ENCODE measurements around the gene NRIP1. TPM values are rescaled to one million over a fixed set of nuclear protein-coding genes. Genes with fewer than 3 reads are reported as not detected.
"Not testable (repeated sequence)": the region's sequence is repeated elsewhere in the genome, so short reads cannot be mapped to it uniquely, and the experiment has no call there.

NRIP1 gene
- total RNA-seq, 1 donor from 2014 or later = 58.5 TPM

DNA sequence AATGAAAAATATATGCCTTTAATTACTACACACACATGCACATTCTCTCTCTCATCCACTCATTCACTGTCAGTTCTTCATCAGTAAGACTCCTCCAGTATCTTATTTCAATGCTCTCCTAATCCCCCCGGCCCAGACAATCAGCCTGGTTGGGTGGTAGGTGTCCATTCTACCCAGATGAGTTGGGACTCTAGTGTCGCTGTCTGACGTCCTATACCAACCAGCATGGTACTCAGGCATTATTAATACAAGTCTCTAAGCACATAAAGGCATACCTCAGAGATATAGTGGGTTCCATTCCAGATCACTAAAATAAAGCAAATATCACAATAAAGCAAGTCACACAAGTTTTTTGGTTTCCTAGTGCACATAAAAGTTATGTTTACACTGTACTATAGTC lies 19.8 kb downstream of the NRIP1 start:
- no peaks in the 10 kb centered on the region for H3K9me3 ChIP-seq (ENCODE audit: control insufficient read depth in 3 of 3, low read length in 3 of 3)
- peaks cover 3 to 7% (median 4%) of the 10 kb centered on the region in 3 donors for H3K36me3 ChIP-seq (ENCODE audit: control insufficient read depth in 3 of 3, insufficient read depth in 3 of 3, low read length in 3 of 3)
- H3K4me1 ChIP-seq (ENCODE audit: control insufficient read depth in 3 of 3, insufficient read depth in 3 of 3, low read length in 3 of 3) = peaks cover 0 to 9% (median 2%) of the 10 kb centered on the region in 3 donors
- no peaks in the 10 kb centered on the region for H3K27me3 ChIP-seq (ENCODE audit: control insufficient read depth in 3 of 3, insufficient read depth in 3 of 3, low read length in 3 of 3)
- no peak overlapping the region for H3K27ac ChIP-seq (ENCODE audit: low read depth, low read length)
- H3K9ac ChIP-seq (ENCODE audit: low read depth in 1 of 3, low read length in 3 of 3) = no peak overlapping the region
- H3K4me3 ChIP-seq (ENCODE audit: low read length in 3 of 3) = no peak overlapping the region

DNA sequence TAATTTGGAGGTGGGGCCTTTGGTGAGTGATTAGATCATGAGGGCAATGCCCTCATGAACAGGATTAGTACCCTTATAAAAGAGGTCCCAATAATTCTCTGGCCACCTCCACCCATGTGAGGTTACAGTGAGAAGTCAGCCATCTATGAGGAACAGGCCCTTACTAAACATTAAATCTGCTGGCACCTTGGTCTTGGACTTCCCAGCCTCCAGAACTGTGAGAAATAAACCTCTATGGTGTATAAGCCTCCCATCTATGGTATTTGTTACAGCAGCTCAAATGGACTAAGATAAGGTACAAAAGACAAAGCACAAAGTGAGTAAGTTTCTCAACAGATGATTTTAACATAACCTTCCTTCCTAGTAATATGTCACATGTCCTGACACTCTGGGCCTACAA lies 22.3 kb downstream of the NRIP1 start:
- Histone ChIP-seq H3K4me1 (ENCODE audit: control insufficient read depth in 3 of 3, insufficient read depth in 3 of 3, low read length in 3 of 3) (peaks cover 0 to 2% (median 0%) of the 10 kb centered on the region in 3 donors), H3K9me3 (ENCODE audit: control insufficient read depth in 3 of 3, low read length in 3 of 3) (no peaks in the 10 kb centered on the region), H3K4me3 (ENCODE audit: low read length in 3 of 3) (no peak overlapping the region), H3K27me3 (ENCODE audit: control insufficient read depth in 3 of 3, insufficient read depth in 3 of 3, low read length in 3 of 3) (no peaks in the 10 kb centered on the region), H3K9ac (ENCODE audit: low read depth in 1 of 3, low read length in 3 of 3) (no peak overlapping the region), H3K36me3 (ENCODE audit: control insufficient read depth in 3 of 3, insufficient read depth in 3 of 3, low read length in 3 of 3) (peaks cover 3 to 7% (median 4%) of the 10 kb centered on the region in 3 donors), H3K27ac (ENCODE audit: low read depth, low read length) (no peak overlapping the region)

DNA sequence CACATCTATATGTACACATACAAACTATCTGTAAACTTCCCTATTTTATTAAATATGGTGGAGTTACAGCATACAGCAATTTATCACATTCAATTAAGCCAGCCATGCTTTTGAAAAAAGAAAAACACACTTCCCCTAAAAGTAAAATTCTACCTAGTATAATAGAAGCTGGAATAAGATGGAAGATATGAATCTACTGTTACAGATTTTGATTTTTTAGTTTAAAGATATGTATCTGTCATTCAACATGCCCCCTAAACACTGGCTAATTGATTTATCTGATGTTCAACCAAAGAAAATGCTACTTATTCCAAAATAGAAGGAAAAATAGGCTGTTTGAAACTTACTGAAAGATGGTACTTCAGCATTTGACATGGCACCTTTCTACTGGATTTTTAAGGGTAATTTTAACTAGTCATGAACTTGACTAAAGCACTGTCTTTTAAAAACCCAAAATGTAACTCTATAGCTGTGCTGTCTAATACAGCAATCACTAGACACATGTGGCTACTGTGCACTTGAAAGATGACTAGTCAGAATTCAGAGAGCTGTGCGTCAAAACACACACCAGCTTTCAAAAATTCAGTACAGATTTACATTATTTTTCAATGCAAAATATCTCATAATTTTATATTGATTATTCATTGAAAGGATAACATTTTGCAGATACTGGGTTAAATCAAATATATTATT lies 25.0 kb downstream of the NRIP1 start:
- peaks cover 3 to 7% (median 4%) of the 10 kb centered on the region in 3 donors for H3K36me3 ChIP-seq (ENCODE audit: control insufficient read depth in 3 of 3, insufficient read depth in 3 of 3, low read length in 3 of 3)
- H3K9me3 ChIP-seq (ENCODE audit: control insufficient read depth in 3 of 3, low read length in 3 of 3) = no peaks in the 10 kb centered on the region
- H3K4me3 ChIP-seq (ENCODE audit: low read length in 3 of 3) = no peak overlapping the region
- H3K4me1 ChIP-seq (ENCODE audit: control insufficient read depth in 3 of 3, insufficient read depth in 3 of 3, low read length in 3 of 3) = no peaks in the 10 kb centered on the region
- no peak overlapping the region for H3K9ac ChIP-seq (ENCODE audit: low read depth in 1 of 3, low read length in 3 of 3)
- H3K27me3 ChIP-seq (ENCODE audit: control insufficient read depth in 3 of 3, insufficient read depth in 3 of 3, low read length in 3 of 3) = no peaks in the 10 kb centered on the region
- H3K27ac ChIP-seq (ENCODE audit: low read depth, low read length) = no peak overlapping the region

DNA sequence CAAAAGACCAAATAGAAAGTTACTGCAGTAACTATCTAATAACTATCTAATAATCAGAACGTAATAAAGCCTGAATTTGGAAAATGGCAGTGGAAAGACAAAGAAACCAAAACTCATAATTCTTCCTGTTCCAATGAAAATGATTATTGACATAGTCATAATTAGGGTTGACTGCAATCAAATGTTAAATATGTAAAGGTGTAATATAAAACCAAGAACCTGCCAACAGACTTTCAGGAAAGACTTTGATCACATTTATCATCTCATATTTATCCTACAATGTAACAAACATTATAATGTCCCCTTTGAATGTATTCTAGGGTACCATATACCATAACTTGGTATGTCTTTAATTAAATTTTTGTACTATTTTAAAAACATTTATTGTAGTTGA lies 26.9 kb downstream of the NRIP1 start:
- Histone ChIP-seq H3K27ac (ENCODE audit: low read depth, low read length) (no peak overlapping the region), H3K4me3 (ENCODE audit: low read length in 3 of 3) (no peak overlapping the region), H3K36me3 (ENCODE audit: control insufficient read depth in 3 of 3, insufficient read depth in 3 of 3, low read length in 3 of 3) (peaks cover 3 to 6% (median 4%) of the 10 kb centered on the region in 3 donors), H3K9me3 (ENCODE audit: control insufficient read depth in 3 of 3, low read length in 3 of 3) (no peaks in the 10 kb centered on the region), H3K27me3 (ENCODE audit: control insufficient read depth in 3 of 3, insufficient read depth in 3 of 3, low read length in 3 of 3) (no peaks in the 10 kb centered on the region), H3K4me1 (ENCODE audit: control insufficient read depth in 3 of 3, insufficient read depth in 3 of 3, low read length in 3 of 3) (peaks cover 0 to 5% (median 0%) of the 10 kb centered on the region in 3 donors), H3K9ac (ENCODE audit: low read depth in 1 of 3, low read length in 3 of 3) (no peak overlapping the region)

DNA sequence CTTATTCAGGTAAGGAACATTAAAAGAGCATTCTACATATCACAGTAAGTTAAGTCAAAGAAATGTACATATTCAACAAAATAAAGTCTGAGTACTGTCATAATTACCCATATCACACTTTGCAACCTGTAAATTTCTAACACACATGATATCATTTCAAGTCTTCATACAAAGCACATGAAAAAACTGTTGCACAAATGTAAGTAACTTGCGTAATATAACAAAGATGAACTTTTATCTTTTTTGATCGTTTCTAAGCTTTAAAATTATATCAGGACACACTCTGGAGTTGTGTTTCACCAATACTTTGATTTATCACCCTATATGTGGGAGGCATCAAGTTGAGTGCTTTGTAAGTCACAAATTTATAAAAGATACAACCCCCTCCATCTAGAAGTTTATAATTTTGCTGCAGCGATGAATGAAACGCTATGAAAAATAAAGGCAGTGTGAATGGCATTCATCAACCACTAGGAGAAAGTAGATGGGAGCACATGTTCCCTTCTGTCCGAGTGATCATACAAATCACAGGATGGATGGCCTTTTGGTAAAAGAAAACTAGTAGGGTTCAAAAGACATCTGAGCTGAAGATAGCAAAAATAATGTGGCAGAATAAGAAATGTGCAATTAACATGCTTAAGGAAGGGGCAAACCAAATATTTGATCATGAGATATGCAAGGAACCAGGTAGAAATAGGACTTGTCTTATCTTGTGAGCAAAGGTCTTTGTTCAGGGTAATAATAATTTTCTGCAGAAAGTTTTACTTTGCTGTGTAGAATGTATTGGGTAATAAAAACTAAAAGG lies 27.5 kb downstream of the NRIP1 start:
- no peak overlapping the region for H3K27ac ChIP-seq (ENCODE audit: low read depth, low read length)
- H3K36me3 ChIP-seq (ENCODE audit: control insufficient read depth in 3 of 3, insufficient read depth in 3 of 3, low read length in 3 of 3) = peaks cover 0 to 1% (median under 1%) of the 10 kb centered on the region in 3 donors
- H3K4me1 ChIP-seq (ENCODE audit: control insufficient read depth in 3 of 3, insufficient read depth in 3 of 3, low read length in 3 of 3) = peaks cover 0 to 5% (median 0%) of the 10 kb centered on the region in 3 donors
- no peaks in the 10 kb centered on the region for H3K27me3 ChIP-seq (ENCODE audit: control insufficient read depth in 3 of 3, insufficient read depth in 3 of 3, low read length in 3 of 3)
- no peaks in the 10 kb centered on the region for H3K9me3 ChIP-seq (ENCODE audit: control insufficient read depth in 3 of 3, low read length in 3 of 3)
- no peak overlapping the region for H3K9ac ChIP-seq (ENCODE audit: low read depth in 1 of 3, low read length in 3 of 3)
- no peak overlapping the region for H3K4me3 ChIP-seq (ENCODE audit: low read length in 3 of 3)

DNA sequence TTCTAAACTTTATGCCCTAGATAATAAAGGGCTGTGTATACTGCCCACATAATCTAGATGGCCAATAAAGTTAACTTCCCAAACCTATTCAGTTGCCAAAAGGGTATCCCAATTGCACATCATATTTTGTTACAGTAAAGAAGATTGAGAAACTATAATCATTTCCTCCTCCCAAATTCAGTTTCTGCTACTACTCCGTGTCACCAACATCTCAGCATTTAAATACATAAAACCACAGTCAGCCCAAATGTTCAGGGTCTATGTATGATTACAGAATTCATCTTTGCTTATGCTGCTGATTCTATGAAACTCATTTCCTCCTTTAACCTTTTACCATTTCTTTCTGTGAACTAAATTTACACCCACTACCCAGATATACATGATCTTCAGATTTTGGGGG lies 28.6 kb downstream of the NRIP1 start:
- Histone ChIP-seq H3K4me3 (ENCODE audit: low read length in 3 of 3) (no peak overlapping the region), H3K9ac (ENCODE audit: low read depth in 1 of 3, low read length in 3 of 3) (no peak overlapping the region), H3K4me1 (ENCODE audit: control insufficient read depth in 3 of 3, insufficient read depth in 3 of 3, low read length in 3 of 3) (peaks cover 0 to 5% (median 0%) of the 10 kb centered on the region in 3 donors), H3K27ac (ENCODE audit: low read depth, low read length) (no peak overlapping the region), H3K36me3 (ENCODE audit: control insufficient read depth in 3 of 3, insufficient read depth in 3 of 3, low read length in 3 of 3) (no peaks in the 10 kb centered on the region), H3K27me3 (ENCODE audit: control insufficient read depth in 3 of 3, insufficient read depth in 3 of 3, low read length in 3 of 3) (no peaks in the 10 kb centered on the region), H3K9me3 (ENCODE audit: control insufficient read depth in 3 of 3, low read length in 3 of 3) (no peaks in the 10 kb centered on the region)

DNA sequence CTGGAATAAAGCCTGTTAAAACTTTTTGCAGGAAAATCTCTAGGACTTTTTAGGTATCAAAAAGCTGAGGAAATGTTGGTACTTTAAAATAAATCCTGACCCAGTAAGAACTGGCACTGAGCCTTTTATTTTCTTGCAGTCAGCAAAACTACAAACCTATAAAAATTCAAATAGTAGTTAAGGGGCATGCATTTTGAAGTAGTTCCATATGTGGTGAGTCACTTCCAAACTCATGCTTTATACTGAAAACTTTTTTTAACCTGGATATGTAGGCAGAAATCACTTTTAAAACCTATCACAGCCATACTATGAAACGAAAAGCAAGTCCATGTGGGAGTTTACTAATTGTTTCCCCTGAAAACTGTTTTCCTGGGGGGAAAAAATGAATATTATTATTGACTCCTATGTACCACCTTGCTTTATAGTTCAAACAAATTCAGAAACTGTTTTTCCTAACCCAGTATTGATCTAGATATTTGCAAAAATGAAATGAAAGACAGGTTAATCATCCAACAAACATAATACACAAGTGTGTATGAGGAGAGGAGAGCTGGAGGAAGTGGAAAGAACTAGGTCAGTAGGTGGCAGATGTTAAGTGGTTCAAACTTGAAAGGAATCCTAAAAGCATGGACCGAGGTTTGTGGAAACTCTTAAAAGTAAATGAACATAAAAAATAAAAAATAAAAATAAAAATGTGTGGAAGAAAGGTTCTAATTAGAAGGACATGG lies 30.5 kb downstream of the NRIP1 start:
- no peaks in the 10 kb centered on the region for H3K36me3 ChIP-seq (ENCODE audit: control insufficient read depth in 3 of 3, insufficient read depth in 3 of 3, low read length in 3 of 3)

DNA sequence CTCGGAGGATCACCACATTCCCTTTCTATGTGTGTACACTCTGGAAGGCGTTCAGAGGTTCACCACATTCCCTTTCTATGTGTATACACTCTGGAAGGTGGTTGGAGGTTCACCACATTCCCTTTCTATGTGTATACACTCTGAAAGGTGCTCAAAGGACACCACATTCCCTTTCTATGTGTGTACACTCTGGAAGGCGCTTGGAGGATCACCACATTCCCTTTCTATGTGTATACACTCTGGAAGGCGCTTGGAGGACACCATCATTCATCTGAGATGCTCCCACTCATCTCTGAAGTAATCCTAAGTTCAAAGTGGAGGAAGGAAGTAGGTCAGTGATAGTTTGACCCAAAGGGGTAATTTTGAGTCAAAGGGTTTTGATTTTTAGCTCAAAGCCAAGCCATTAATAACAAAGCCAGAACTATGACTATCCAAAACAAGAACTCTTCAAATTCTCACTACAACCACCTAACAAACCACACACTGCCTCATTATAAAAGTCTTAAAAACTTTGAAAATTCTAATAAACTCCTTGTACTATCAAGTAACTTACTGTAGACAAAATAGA lies 32.9 kb downstream of the NRIP1 start:
- no peak overlapping the region for H3K4me3 ChIP-seq (ENCODE audit: low read length in 3 of 3)
- H3K9me3 ChIP-seq (ENCODE audit: control insufficient read depth in 3 of 3, low read length in 3 of 3) = no peaks in the 10 kb centered on the region
- H3K27me3 ChIP-seq (ENCODE audit: control insufficient read depth in 3 of 3, insufficient read depth in 3 of 3, low read length in 3 of 3) = no peaks in the 10 kb centered on the region
- peaks cover 0 to 15% (median 0%) of the 10 kb centered on the region in 3 donors for H3K4me1 ChIP-seq (ENCODE audit: control insufficient read depth in 3 of 3, insufficient read depth in 3 of 3, low read length in 3 of 3)
- no peaks in the 10 kb centered on the region for H3K36me3 ChIP-seq (ENCODE audit: control insufficient read depth in 3 of 3, insufficient read depth in 3 of 3, low read length in 3 of 3)
- H3K27ac ChIP-seq (ENCODE audit: low read depth, low read length) = no peak overlapping the region
- no peak overlapping the region for H3K9ac ChIP-seq (ENCODE audit: low read depth in 1 of 3, low read length in 3 of 3)

More for the DNA sequence above, 30.5 kb downstream of the NRIP1 start:
- H3K27ac ChIP-seq (ENCODE audit: low read depth, low read length) = no peak overlapping the region
- H3K4me1 ChIP-seq (ENCODE audit: control insufficient read depth in 3 of 3, insufficient read depth in 3 of 3, low read length in 3 of 3) = peaks cover 0 to 7% (median 0%) of the 10 kb centered on the region in 3 donors
- H3K9me3 ChIP-seq (ENCODE audit: control insufficient read depth in 3 of 3, low read length in 3 of 3) = no peaks in the 10 kb centered on the region
- H3K27me3 ChIP-seq (ENCODE audit: control insufficient read depth in 3 of 3, insufficient read depth in 3 of 3, low read length in 3 of 3) = no peaks in the 10 kb centered on the region
- no peak overlapping the region for H3K9ac ChIP-seq (ENCODE audit: low read depth in 1 of 3, low read length in 3 of 3)
- H3K4me3 ChIP-seq (ENCODE audit: low read length in 3 of 3) = no peak overlapping the region

DNA sequence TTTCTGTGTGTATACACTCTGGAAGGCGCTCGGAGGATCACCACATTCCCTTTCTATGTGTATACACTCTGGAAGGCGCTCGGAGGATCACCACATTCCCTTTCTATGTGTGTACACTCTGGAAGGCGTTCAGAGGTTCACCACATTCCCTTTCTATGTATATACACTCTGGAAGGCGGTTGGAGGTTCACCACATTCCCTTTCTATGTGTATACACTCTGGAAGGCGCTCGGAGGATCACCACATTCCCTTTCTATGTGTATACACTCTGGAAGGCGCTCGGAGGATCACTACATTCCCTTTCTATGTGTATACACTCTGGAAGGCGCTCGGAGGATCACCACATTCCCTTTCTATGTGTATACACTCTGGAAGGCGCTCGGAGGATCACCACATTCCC lies 33.4 kb downstream of the NRIP1 start:
- peaks cover 0 to 15% (median 0%) of the 10 kb centered on the region in 3 donors for H3K4me1 ChIP-seq (ENCODE audit: control insufficient read depth in 3 of 3, insufficient read depth in 3 of 3, low read length in 3 of 3)
- H3K9ac ChIP-seq (ENCODE audit: low read depth in 1 of 3, low read length in 3 of 3); H3K9me3 ChIP-seq (ENCODE audit: control insufficient read depth in 3 of 3, low read length in 3 of 3); H3K36me3 ChIP-seq (ENCODE audit: control insufficient read depth in 3 of 3, insufficient read depth in 3 of 3, low read length in 3 of 3); H3K27me3 ChIP-seq (ENCODE audit: control insufficient read depth in 3 of 3, insufficient read depth in 3 of 3, low read length in 3 of 3); H3K4me3 ChIP-seq (ENCODE audit: low read length in 3 of 3); H3K27ac ChIP-seq (ENCODE audit: low read depth, low read length): not testable (repeated sequence)
